ENCODE measurements around the gene IGFL1.
"Not testable (repeated sequence)": the region's sequence is repeated elsewhere in the genome, so short reads cannot be mapped to it uniquely, and the experiment has no call there.

Gene IGFL1

DNA sequence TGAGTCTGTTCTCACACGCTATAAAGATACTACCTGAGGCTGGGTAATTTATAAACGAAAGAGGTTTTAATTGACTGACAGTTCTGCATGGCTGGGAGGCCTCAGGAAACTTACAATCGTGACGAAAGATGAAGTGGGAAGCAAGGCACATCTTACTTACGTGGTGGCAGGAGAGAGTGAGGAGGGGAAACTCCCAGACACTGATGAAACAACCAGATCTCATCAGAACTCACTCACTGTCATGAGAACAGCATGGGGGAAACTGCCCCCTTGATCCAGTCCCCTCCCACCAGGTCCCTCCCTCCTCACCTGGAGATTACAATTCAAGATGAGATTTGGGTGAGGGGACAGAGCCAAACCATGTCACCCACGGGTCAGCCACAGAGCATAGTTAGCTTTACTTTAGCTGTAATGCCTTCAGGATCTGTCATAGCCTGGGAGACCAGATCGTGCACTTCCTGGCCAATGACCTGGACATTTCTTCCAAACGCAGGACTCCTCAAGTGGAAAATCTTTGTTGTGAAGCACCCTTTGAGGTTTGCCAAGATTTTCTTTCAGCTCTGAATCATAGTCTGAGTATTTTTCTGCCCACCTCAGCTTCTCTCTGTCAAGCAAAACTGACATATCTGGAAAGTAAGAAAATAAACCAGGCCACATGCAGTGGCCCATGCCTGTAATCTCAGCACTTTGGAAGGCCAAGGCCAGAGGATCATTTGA lies 42.1 kb downstream of the IGFL1 start:
- no peak for DNase-seq (ENCODE audit: low spot score)

DNA sequence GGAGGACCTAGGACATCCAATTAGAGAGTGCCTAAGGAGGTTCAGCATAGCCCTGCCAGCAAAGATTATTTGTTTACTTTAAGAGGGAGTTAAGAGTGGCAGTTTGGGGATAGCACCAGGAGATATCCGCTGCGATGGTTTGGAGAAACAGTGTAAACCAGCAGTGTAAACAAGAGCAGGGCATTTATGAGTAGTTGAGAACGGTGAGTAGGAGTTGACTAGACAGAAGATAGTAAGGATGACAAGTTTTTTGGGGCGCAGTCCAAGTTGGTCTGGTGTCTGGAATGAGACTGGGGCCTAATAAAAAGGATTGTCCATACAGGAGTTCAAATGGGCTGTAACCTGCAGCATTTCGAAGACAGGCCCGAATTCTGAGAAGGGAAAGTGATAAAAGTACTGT lies 44.4 kb downstream of the IGFL1 start:
- DNase-seq (ENCODE audit: low spot score), result not testable (repeated sequence)

DNA sequence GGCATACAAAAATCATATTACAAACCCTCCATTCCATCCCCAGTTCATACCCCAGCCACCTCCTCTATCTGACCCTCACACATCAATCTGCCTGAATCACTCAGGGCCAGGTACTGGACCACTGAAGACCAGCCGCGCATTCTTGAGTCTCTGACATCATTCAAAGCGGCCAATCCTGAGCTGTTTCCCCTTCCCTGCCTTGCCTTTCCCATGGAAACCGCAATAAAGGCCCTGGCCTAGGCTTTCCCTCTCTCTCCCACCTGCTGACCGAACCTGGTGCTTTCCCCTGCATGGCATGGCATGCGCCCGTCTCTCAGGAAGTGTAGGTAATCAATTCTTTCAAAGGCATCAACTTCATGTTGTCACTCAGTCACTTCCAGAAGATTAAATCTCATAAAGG lies 49.6 kb downstream of the IGFL1 start:
- no peak for DNase-seq (ENCODE audit: low spot score)

Data from cerebellar cortex (tissue), 1 donor.